Measurements from ENCODE around the gene OCIAD1.

GRCh38 chr4:48899432-48899749, 68.5 kb downstream of the OCIAD1 start:
- TF ChIP-seq CTCF (IDR thresholded peaks at IDR 0.05) = no peak
- no peak for TF ChIP-seq EZH2 (IDR thresholded peaks at IDR 0.05; ENCODE audit: borderline replicate concordance, insufficient read depth, low read depth, low read length, poor library complexity, severe bottlenecking)

Measured in B cell (primary cell).